H1 (cell line): ENCODE measurements around the gene NOMO2.
"Not testable (repeated sequence)": the region's sequence is repeated elsewhere in the genome, so short reads cannot be mapped to it uniquely, and the experiment has no call there.

Source experiments
- CHD2 ChIP-seq: IDR thresholded peaks from 2 replicates; pipeline ENCODE4 v1.6.1; 2012; ENCODE audit warnings: low read length, improper control_type of control experiment
- EGR1 ChIP-seq: IDR thresholded peaks from 2 replicates; pipeline ENCODE4 v1.6.1; 2011; ENCODE audit warnings: low read depth, low read length, borderline replicate concordance
- EP300 ChIP-seq, 2 experiments: IDR thresholded peaks; 1 replicate in 1 of 2; 2 replicates in 1 of 2; pipeline ENCODE4 v1.6.1; 2011 to 2012; ENCODE audit warnings: low read depth in 2 of 2, low read length in 2 of 2, mild to moderate bottlenecking in 2 of 2, borderline replicate concordance in 1 of 2, inconsistent platforms in 1 of 2, moderate library complexity in 1 of 2
- EZH2 ChIP-seq: fragments of 200-600 bp; sonication (generic); IDR thresholded peaks from 2 replicates; pipeline ENCODE4 v1.7.1; 2012; ENCODE audit warnings: low read depth, mild to moderate bottlenecking, moderate library complexity, low read length, inconsistent platforms; ENCODE audit not compliant: severe bottlenecking
- KDM5A ChIP-seq: fragments of 200-600 bp; IDR thresholded peaks from 2 replicates; pipeline ENCODE4 v1.7.1; 2012; ENCODE audit warnings: mild to moderate bottlenecking, low read length, inconsistent platforms, mixed read lengths
- RFX5 ChIP-seq: IDR thresholded peaks from 2 replicates; pipeline ENCODE4 v1.6.1; 2011; ENCODE audit warnings: low read depth, low read length, improper control_type of control experiment, borderline replicate concordance
- SP2 ChIP-seq: IDR thresholded peaks from 2 replicates; pipeline ENCODE4 v1.6.1; 2012; ENCODE audit warnings: mild to moderate bottlenecking, low read length, inconsistent platforms
- SRF ChIP-seq: IDR thresholded peaks from 2 replicates; pipeline ENCODE4 v1.6.1; 2011; ENCODE audit warnings: mild to moderate bottlenecking, low read depth, low read length, moderate library complexity
- TAF7 ChIP-seq: optimal IDR thresholded peaks from 2 replicates; pipeline ENCODE3; 2011; ENCODE audit warnings: low read depth, mild to moderate bottlenecking, inconsistent platforms, low read length, moderate library complexity, borderline replicate concordance
- YY1 ChIP-seq: IDR thresholded peaks from 2 replicates; pipeline ENCODE4 v1.6.1; 2011; ENCODE audit warnings: low read depth, mild to moderate bottlenecking, low read length
- TF ChIP-seq, protein P1 (sequence below), 3 experiments: IDR thresholded peaks; 1 replicate in 2 of 3; 2 replicates in 1 of 3; pipeline versions ENCODE4 v1.5.1 to v1.6.1; 2011; ENCODE audit warnings: low read length in 3 of 3, mild to moderate bottlenecking in 3 of 3, inconsistent platforms in 2 of 3, low read depth in 1 of 3, moderate library complexity in 1 of 3; ENCODE audit not compliant: insufficient read depth in 1 of 3; ENCODE audit errors: control extremely low read depth in 1 of 3
- TF ChIP-seq, protein P2 (sequence below): IDR thresholded peaks from 2 replicates; pipeline ENCODE4 v1.6.1; 2012; ENCODE audit warnings: inconsistent platforms
- TF ChIP-seq, protein P3 (sequence below): IDR thresholded peaks from 2 replicates; pipeline ENCODE4 v1.6.1; 2011; ENCODE audit warnings: low read length, improper control_type of control experiment

DNA sequence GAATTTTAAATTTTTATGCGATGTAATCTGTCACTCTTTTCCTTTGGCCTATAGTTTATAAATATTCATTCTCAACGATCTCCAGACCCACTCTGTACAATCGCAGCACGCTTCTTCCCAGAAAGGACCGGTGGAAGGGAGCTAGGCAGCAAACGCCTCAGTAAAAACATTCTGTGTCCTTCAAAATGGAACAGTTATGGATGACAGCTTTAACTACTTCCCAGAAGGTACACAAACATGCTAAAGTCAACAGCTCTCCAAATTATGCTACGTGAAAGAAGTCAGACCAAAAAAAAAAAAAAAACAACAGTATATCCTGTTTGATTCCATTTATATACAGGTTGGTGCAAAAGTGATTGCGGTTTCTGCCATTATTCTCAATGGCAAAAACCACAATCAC lies 125.9 kb downstream of the NOMO2 start:
- not testable (repeated sequence) for TF ChIP-seq YY1; TAF7; SP2; EGR1; KDM5A; RFX5; CHD2; EP300 (IDR thresholded peaks at IDR 0.05; ENCODE audit: borderline replicate concordance in 1 of 2, low read depth in 2 of 2, low read length in 2 of 2); EZH2; SRF
- TF ChIP-seq, protein P1, sequence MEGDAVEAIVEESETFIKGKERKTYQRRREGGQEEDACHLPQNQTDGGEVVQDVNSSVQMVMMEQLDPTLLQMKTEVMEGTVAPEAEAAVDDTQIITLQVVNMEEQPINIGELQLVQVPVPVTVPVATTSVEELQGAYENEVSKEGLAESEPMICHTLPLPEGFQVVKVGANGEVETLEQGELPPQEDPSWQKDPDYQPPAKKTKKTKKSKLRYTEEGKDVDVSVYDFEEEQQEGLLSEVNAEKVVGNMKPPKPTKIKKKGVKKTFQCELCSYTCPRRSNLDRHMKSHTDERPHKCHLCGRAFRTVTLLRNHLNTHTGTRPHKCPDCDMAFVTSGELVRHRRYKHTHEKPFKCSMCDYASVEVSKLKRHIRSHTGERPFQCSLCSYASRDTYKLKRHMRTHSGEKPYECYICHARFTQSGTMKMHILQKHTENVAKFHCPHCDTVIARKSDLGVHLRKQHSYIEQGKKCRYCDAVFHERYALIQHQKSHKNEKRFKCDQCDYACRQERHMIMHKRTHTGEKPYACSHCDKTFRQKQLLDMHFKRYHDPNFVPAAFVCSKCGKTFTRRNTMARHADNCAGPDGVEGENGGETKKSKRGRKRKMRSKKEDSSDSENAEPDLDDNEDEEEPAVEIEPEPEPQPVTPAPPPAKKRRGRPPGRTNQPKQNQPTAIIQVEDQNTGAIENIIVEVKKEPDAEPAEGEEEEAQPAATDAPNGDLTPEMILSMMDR (IDR thresholded peaks at IDR 0.05; ENCODE audit: control extremely low read depth in 1 of 3, insufficient read depth in 1 of 3, low read depth in 1 of 3, low read length in 3 of 3): not testable (repeated sequence)
- TF ChIP-seq, protein P2, sequence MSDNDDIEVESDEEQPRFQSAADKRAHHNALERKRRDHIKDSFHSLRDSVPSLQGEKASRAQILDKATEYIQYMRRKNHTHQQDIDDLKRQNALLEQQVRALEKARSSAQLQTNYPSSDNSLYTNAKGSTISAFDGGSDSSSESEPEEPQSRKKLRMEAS: not testable (repeated sequence)
- TF ChIP-seq, protein P3, sequence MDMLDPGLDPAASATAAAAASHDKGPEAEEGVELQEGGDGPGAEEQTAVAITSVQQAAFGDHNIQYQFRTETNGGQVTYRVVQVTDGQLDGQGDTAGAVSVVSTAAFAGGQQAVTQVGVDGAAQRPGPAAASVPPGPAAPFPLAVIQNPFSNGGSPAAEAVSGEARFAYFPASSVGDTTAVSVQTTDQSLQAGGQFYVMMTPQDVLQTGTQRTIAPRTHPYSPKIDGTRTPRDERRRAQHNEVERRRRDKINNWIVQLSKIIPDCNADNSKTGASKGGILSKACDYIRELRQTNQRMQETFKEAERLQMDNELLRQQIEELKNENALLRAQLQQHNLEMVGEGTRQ: not testable (repeated sequence)
